Gastroesophageal sphincter (tissue), 4 donors: ENCODE results near the gene PHRF1. TPM values are rescaled to one million over a fixed set of nuclear protein-coding genes. Genes with fewer than 3 reads are reported as not detected.

Experiments
- ATAC-seq: fragments of 150-250 bp; one replicate; pipeline ENCODE4 v1.9.1; 2016; ENCODE audit warnings: mild to moderate bottlenecking, moderate library complexity
- H3K27ac ChIP-seq, 4 donors: fragments of 200-600 bp; sonication (generic) in 3 of 4; 1 replicate in 3 of 4; 2 replicates in 1 of 4; pipeline ENCODE4 v1.5.1; 2016 to 2019
- H3K27me3 ChIP-seq: fragments of 200-600 bp; sonication (generic); one replicate; pipeline ENCODE4 v1.5.1; 2019
- H3K36me3 ChIP-seq, 2 donors: fragments of 200-600 bp; sonication (generic); one replicate each; pipeline ENCODE4 v1.5.1; 2019; ENCODE audit warnings: control low read depth in 1 of 2
- H3K4me1 ChIP-seq, 3 donors: fragments of 200-600 bp; sonication (generic); 1 replicate in 2 of 3; 2 replicates in 1 of 3; pipeline ENCODE4 v1.5.1; 2016 to 2019; ENCODE audit warnings: control low read depth in 2 of 3
- H3K4me3 ChIP-seq, 2 donors: fragments of 200-600 bp; sonication (generic); one replicate each; pipeline ENCODE4 v1.5.1; 2019; ENCODE audit warnings: mild to moderate bottlenecking in 1 of 2, moderate library complexity in 1 of 2
- H3K9me3 ChIP-seq, 3 donors: fragments of 200-600 bp; sonication (generic); one replicate each; pipeline ENCODE4 v1.5.1; 2017 to 2019; ENCODE audit warnings: control low read depth in 2 of 3
- CTCF ChIP-seq, 4 experiments: fragments of 200-600 bp in 2 of 4; fragments of 450-650 bp in 2 of 4; sonication (generic) in 1 of 4; IDR thresholded peaks; one replicate each; pipeline ENCODE4 v1.5.1; 2017 to 2019; ENCODE audit warnings: antibody characterized with exemption in 4 of 4, mild to moderate bottlenecking in 2 of 4, moderate library complexity in 2 of 4
- EP300 ChIP-seq: sonication (generic); formaldehyde crosslinking; IDR thresholded peaks from one replicate; pipeline ENCODE4 v1.6.1; 2017; ENCODE audit warnings: antibody characterized with exemption, mild to moderate bottlenecking
- POLR2A ChIP-seq, 2 donors: fragments of 450-650 bp; IDR thresholded peaks; one replicate each; pipeline ENCODE4 v1.6.1; 2017; ENCODE audit warnings: antibody characterized with exemption in 2 of 2, mild to moderate bottlenecking in 2 of 2, moderate library complexity in 1 of 2
- POLR2AphosphoS5 ChIP-seq: sonication (generic); formaldehyde crosslinking; IDR thresholded peaks from one replicate; pipeline ENCODE4 v1.6.1; 2017; ENCODE audit warnings: antibody characterized with exemption
- WGBS, 2 donors: methylation state at CpG; one replicate each; pipeline ENCODE4 v1.1.5; 2018; ENCODE audit warnings: low coverage in 1 of 2; 5-methylcytosine and 5-hydroxymethylcytosine counted together
- total RNA-seq, 4 donors: library from RNA; depleted of rRNA; stranded (reverse); fragments of >200 nt; gene quantifications; one replicate each; pipeline ENCODE4 v1.1.0, GENCODE V29; 2016

Gene PHRF1
- total RNA-seq, 4 donors from 2014 or later: 18.0 to 28.0 (median 25.1) TPM

GRCh38 chr11:540583-541432 lies 35.5 kb upstream of the PHRF1 start:
- Histone ChIP-seq H3K27ac (no peak overlapping the region), H3K4me1 (peaks cover 0 to 23% (median 18%) of the 10 kb centered on the region in 3 donors), H3K4me3 (no peak overlapping the region), H3K36me3 (no peaks in the 10 kb centered on the region), H3K9me3 (no peaks in the 10 kb centered on the region), H3K27me3 (peaks cover 27% of the 10 kb centered on the region)
- ATAC-seq: no peak
- no peak for TF ChIP-seq POLR2A (IDR thresholded peaks at IDR 0.05)
- TF ChIP-seq EP300: no peak
- TF ChIP-seq POLR2AphosphoS5: no peak
- WGBS, 2 donors: no CpG with 5 or more reads among the region's 23 CpGs

GRCh38 chr11:541433-541885 lies 34.8 kb upstream of the PHRF1 start:
- Histone ChIP-seq H3K36me3 (no peaks in the 10 kb centered on the region), H3K27me3 (peaks cover 27% of the 10 kb centered on the region), H3K27ac (no peak overlapping the region), H3K4me1 (peaks cover 0 to 17% (median 13%) of the 10 kb centered on the region in 3 donors), H3K9me3 (no peaks in the 10 kb centered on the region), H3K4me3 (no peak overlapping the region)
- TF ChIP-seq EP300: no peak
- TF ChIP-seq POLR2AphosphoS5: no peak
- no peak for TF ChIP-seq POLR2A (IDR thresholded peaks at IDR 0.05)
- no peak for TF ChIP-seq CTCF (IDR thresholded peaks at IDR 0.05)
- 100% methylated on average over 1 of the region's 20 CpGs; no CpG with 5 or more reads in 1 of the 2 donors for WGBS, 2 donors
- ATAC-seq: no peak

DNA sequence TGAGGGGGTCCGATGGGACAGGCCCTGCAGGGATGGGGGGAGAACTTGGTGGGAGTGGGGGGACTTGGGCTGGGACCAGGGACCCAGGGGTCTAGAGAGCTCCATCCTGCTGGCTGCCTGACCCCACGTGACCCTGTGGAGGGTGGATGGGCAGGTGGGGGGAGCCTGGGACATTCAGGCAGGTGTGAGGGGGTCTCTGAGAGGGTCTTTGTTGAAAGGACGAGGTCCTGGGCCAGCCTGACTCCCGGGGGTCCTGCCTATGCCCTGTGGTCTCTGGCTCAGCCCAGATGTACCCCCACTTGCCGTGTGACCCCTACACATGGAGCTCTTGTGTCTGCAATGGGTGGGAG lies 31.5 kb upstream of the PHRF1 start:
- no CpG with 5 or more reads among the region's 5 CpGs for WGBS, 2 donors
- Histone ChIP-seq H3K36me3 (no peaks in the 10 kb centered on the region), H3K27me3 (peaks cover 15% of the 10 kb centered on the region), H3K27ac (no peak overlapping the region), H3K9me3 (no peaks in the 10 kb centered on the region), H3K4me1 (no peaks in the 10 kb centered on the region), H3K4me3 (no peak overlapping the region)
- TF ChIP-seq CTCF (IDR thresholded peaks at IDR 0.05) (no peak), EP300 (no peak), POLR2AphosphoS5 (no peak), POLR2A (IDR thresholded peaks at IDR 0.05) (no peak)
- ATAC-seq: no peak

DNA sequence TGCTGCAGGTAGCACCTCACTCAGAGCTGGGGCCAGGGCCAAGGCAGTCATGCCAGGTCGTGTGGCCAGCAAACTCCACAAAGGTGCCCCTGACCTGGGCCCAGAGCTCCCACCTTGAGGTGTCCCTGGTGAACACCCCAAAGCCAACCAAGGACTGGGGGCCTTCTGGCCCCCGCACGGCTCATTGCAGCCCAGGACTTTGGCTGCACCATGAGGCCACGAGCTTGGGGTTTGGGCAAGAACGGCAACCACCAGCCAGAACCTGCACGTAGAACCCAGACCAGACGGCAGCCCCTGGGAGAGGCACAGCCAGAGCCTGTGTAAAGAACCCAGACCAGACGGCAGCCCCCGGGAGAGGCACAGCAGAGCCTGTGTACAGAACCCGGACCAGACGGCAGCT lies 31.1 kb upstream of the PHRF1 start:
- no peak for TF ChIP-seq EP300
- TF ChIP-seq CTCF (IDR thresholded peaks at IDR 0.05): no peak
- TF ChIP-seq POLR2AphosphoS5: no peak
- TF ChIP-seq POLR2A (IDR thresholded peaks at IDR 0.05): no peak
- no peaks in the 10 kb centered on the region for H3K9me3 ChIP-seq
- peaks cover 0 to 3% of the 10 kb centered on the region in 2 donors for H3K36me3 ChIP-seq
- H3K27ac ChIP-seq: no peak overlapping the region
- no peak for ATAC-seq
- H3K27me3 ChIP-seq: peaks cover 15% of the 10 kb centered on the region
- H3K4me3 ChIP-seq: no peak overlapping the region
- H3K4me1 ChIP-seq: no peaks in the 10 kb centered on the region
- WGBS, 2 donors: 40% methylated on average over 1 of the region's 11 CpGs; no CpG with 5 or more reads in 1 of the 2 donors

- Histone ChIP-seq H3K9me3 (no peaks in the 10 kb centered on the region), H3K27me3 (peaks cover 47% of the 10 kb centered on the region), H3K4me3 (no peak overlapping the region), H3K36me3 (peaks cover 0 to 7% of the 10 kb centered on the region in 2 donors), H3K4me1 (no peaks in the 10 kb centered on the region), H3K27ac (no peak overlapping the region)
- TF ChIP-seq POLR2A (IDR thresholded peaks at IDR 0.05) (no peak), CTCF (IDR thresholded peaks at IDR 0.05) (no peak), EP300 (no peak), POLR2AphosphoS5 (no peak)
- 90 to 91% methylated on average over 6 of the region's 32 CpGs for WGBS, 2 donors
- no peak for ATAC-seq
Measured at GRCh38 chr11:548700-549603, 27.3 kb upstream of the PHRF1 start.
